ENCODE results near the gene ZBTB7C.

- TF ChIP-seq, protein P1, sequence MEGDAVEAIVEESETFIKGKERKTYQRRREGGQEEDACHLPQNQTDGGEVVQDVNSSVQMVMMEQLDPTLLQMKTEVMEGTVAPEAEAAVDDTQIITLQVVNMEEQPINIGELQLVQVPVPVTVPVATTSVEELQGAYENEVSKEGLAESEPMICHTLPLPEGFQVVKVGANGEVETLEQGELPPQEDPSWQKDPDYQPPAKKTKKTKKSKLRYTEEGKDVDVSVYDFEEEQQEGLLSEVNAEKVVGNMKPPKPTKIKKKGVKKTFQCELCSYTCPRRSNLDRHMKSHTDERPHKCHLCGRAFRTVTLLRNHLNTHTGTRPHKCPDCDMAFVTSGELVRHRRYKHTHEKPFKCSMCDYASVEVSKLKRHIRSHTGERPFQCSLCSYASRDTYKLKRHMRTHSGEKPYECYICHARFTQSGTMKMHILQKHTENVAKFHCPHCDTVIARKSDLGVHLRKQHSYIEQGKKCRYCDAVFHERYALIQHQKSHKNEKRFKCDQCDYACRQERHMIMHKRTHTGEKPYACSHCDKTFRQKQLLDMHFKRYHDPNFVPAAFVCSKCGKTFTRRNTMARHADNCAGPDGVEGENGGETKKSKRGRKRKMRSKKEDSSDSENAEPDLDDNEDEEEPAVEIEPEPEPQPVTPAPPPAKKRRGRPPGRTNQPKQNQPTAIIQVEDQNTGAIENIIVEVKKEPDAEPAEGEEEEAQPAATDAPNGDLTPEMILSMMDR (IDR thresholded peaks at IDR 0.05) = no peak
- no peak for TF ChIP-seq EZH2 (IDR thresholded peaks at IDR 0.05; ENCODE audit: borderline replicate concordance, insufficient read depth, low read depth, low read length, poor library complexity, severe bottlenecking)
These were observed 78.9 kb downstream of the ZBTB7C start for GRCh38 chr18:48330016-48330991.

Data from B cell (primary cell).